WTC11 (cell line): ENCODE data around the gene CAMTA1. TPM values are rescaled to one million over a fixed set of nuclear protein-coding genes. Genes with fewer than 3 reads are reported as not detected.

Source experiments
- ATAC-seq: fragments of 200-7000 bp; cut with Tn5 transposase; 2 replicates; pipeline ENCODE4 v1.10.0; 2021; ENCODE audit warnings: mild to moderate bottlenecking, moderate library complexity
- CTCF ChIA-PET: fragments of 300-600 bp; sonication (Branson Sonifier 250); formaldehyde crosslinking; loops from one replicate; lab custom pipeline; 2021; ENCODE audit warnings: antibody characterized with exemption; lab: Charles Lee
- POLR2A ChIA-PET: fragments of 350-600 bp; sonication (Branson Sonifier 250); formaldehyde crosslinking; loops from one replicate; lab custom pipeline; 2021; ENCODE audit warnings: antibody characterized with exemption; lab: Charles Lee
- DNase-seq: peaks from one replicate; pipeline ENCODE4 v3.0.0; 2021; ENCODE audit warnings: low spot score
- H3K27ac Mint-ChIP-seq: 2 replicates; pipeline ENCODE4 v1.8.0; 2021; ENCODE audit warnings: mixed read lengths
- H3K27me3 Mint-ChIP-seq: 2 replicates; pipeline ENCODE4 v1.8.0; 2021; ENCODE audit warnings: low read depth, mild to moderate bottlenecking, moderate library complexity, mixed read lengths
- H3K36me3 Mint-ChIP-seq: 2 replicates; pipeline ENCODE4 v1.8.0; 2021; ENCODE audit warnings: mixed read lengths
- H3K4me1 Mint-ChIP-seq: 2 replicates; pipeline ENCODE4 v1.8.0; 2022; ENCODE audit warnings: mixed read lengths
- H3K4me3 Mint-ChIP-seq: 2 replicates; pipeline ENCODE4 v1.8.0; 2021; ENCODE audit warnings: mild to moderate bottlenecking, moderate library complexity, mixed read lengths
- H3K9me3 Mint-ChIP-seq: 2 replicates; pipeline ENCODE4 v1.8.0; 2021; ENCODE audit warnings: mixed read lengths
- CBFB ChIP-seq: sonication (generic); formaldehyde crosslinking; IDR thresholded peaks from 2 replicates; pipeline ENCODE4 v1.8.1; 2022; ENCODE audit warnings: mild to moderate bottlenecking, low read depth, missing genetic modification reagents
- CDX4 ChIP-seq: fragments of 250-450 bp; sonication (Bioruptor Pico); IDR thresholded peaks from 2 replicates; pipeline ENCODE4 v1.9.0; 2021; ENCODE audit warnings: moderate library complexity, mild to moderate bottlenecking, inconsistent platforms, borderline replicate concordance
- CTCF ChIP-seq: fragments of 200-600 bp; IDR thresholded peaks from 2 replicates; pipeline ENCODE4 v1.8.0; 2022; ENCODE audit warnings: antibody characterized with exemption
- FOXJ3 ChIP-seq: sonication (generic); formaldehyde crosslinking; IDR thresholded peaks from 2 replicates; pipeline ENCODE4 v1.9.0; 2021; ENCODE audit warnings: missing genetic modification reagents, mild to moderate bottlenecking, borderline replicate concordance
- JAZF1 ChIP-seq: fragments of 250-450 bp; sonication (Bioruptor Pico); IDR thresholded peaks from 2 replicates; pipeline ENCODE4 v1.9.0; 2021; ENCODE audit warnings: moderate library complexity, mild to moderate bottlenecking, inconsistent platforms
- JUN ChIP-seq: sonication (generic); formaldehyde crosslinking; IDR thresholded peaks from 2 replicates; pipeline ENCODE4 v1.8.0; 2023; ENCODE audit warnings: mild to moderate bottlenecking, missing genetic modification reagents
- MLX ChIP-seq: sonication (generic); formaldehyde crosslinking; IDR thresholded peaks from 2 replicates; pipeline ENCODE4 v1.8.1; 2023; ENCODE audit warnings: mild to moderate bottlenecking, missing genetic modification reagents, moderate library complexity
- NFYB ChIP-seq: sonication (generic); formaldehyde crosslinking; conservative IDR thresholded peaks from 2 replicates; pipeline ENCODE4 v1.8.0; 2022; ENCODE audit warnings: low read depth, missing genetic modification reagents
- OVOL2 ChIP-seq: fragments of 250-450 bp; sonication (Bioruptor Pico); IDR thresholded peaks from 2 replicates; pipeline ENCODE4 v1.9.0; 2021; ENCODE audit warnings: mild to moderate bottlenecking, borderline replicate concordance
- RORB ChIP-seq: fragments of 250-450 bp; sonication (Bioruptor Pico); IDR thresholded peaks from 2 replicates; pipeline ENCODE4 v1.9.0; 2021; ENCODE audit warnings: mild to moderate bottlenecking
- SMAD3 ChIP-seq: sonication (generic); formaldehyde crosslinking; IDR thresholded peaks from 2 replicates; pipeline ENCODE4 v1.8.0; 2022; ENCODE audit warnings: missing genetic modification reagents, mild to moderate bottlenecking, borderline replicate concordance
- ZNF232 ChIP-seq: sonication (generic); formaldehyde crosslinking; IDR thresholded peaks from 2 replicates; pipeline ENCODE4 v1.8.0; 2022; ENCODE audit warnings: mild to moderate bottlenecking, missing genetic modification reagents
- ZNF281 ChIP-seq: sonication (generic); formaldehyde crosslinking; IDR thresholded peaks from 2 replicates; pipeline ENCODE4 v1.8.0; 2023; ENCODE audit warnings: mild to moderate bottlenecking, missing genetic modification reagents
- ZNF317 ChIP-seq: sonication (generic); formaldehyde crosslinking; IDR thresholded peaks from 2 replicates; pipeline ENCODE4 v1.8.1; 2023; ENCODE audit warnings: low read depth, mild to moderate bottlenecking, moderate library complexity, missing genetic modification reagents, borderline replicate concordance
- ZNF532 ChIP-seq: fragments of 250-450 bp; sonication (Bioruptor Pico); IDR thresholded peaks from 2 replicates; pipeline ENCODE4 v1.9.0; 2021; ENCODE audit warnings: mild to moderate bottlenecking, borderline replicate concordance
- ZNF671 ChIP-seq: fragments of 250-450 bp; sonication (Bioruptor Pico); IDR thresholded peaks from 2 replicates; pipeline ENCODE4 v1.8.0; 2021; ENCODE audit warnings: mild to moderate bottlenecking
- total RNA-seq: library from RNA; stranded (reverse); gene quantifications from 3 replicates; pipeline ENCODE4 v1.2.3, GENCODE V29; 2021

CAMTA1 gene
- total RNA-seq, 1 experiment from 2014 or later = 86.4 TPM

GRCh38 chr1:7185721-7186120 lies 400.5 kb downstream of the CAMTA1 start (continued):
- no peak for TF ChIP-seq MLX (CRISPR knock-in tag)
- TF ChIP-seq CDX4 (CRISPR knock-in tag) = no peak
- TF ChIP-seq ZNF232 (CRISPR knock-in tag) = no peak
- no peak for TF ChIP-seq SMAD3 (CRISPR knock-in tag)
- TF ChIP-seq, all 79 proteins: peak for 0

- no peak for TF ChIP-seq ZNF317
- peak; percentile 19; the same call in 1 of the 2 replicates for TF ChIP-seq CTCF
- Mint-ChIP-seq H3K4me3 (no peak overlapping the region), H3K9me3 (no peaks in the 10 kb centered on the region), H3K27me3 (no peaks in the 10 kb centered on the region), H3K36me3 (no peaks in the 10 kb centered on the region), H3K27ac (no peak overlapping the region), H3K4me1 (no peaks in the 10 kb centered on the region; the same call in 1 of the 2 replicates)
- DNase-seq (peak; percentile 23), ATAC-seq (peak; percentile 36; the same call in 1 of the 2 replicates)
- POLR2A ChIA-PET = no interaction called here
- CTCF ChIA-PET = no interaction called here
These were observed 401.3 kb downstream of the CAMTA1 start for GRCh38 chr1:7186382-7187111.

- H3K27ac Mint-ChIP-seq = no peak overlapping the region
- ChIA-PET POLR2A (no interaction called here), CTCF (no interaction called here)
- DNase-seq (no peak), ATAC-seq (no peak; the same call in 1 of the 2 replicates)
- no peaks in the 10 kb centered on the region for H3K9me3 Mint-ChIP-seq
- H3K36me3 Mint-ChIP-seq = no peaks in the 10 kb centered on the region
- no peak overlapping the region for H3K4me3 Mint-ChIP-seq
- H3K27me3 Mint-ChIP-seq = no peaks in the 10 kb centered on the region
- no peaks in the 10 kb centered on the region; the same call in 1 of the 2 replicates for H3K4me1 Mint-ChIP-seq
- TF ChIP-seq ZNF671 (CRISPR knock-in tag) = no peak
- TF ChIP-seq CTCF = 0 out of 2 replicates have a peak, but pooled peaks have one; percentile 4
- no peak for TF ChIP-seq CBFB (CRISPR knock-in tag)
These were observed 401.8 kb downstream of the CAMTA1 start for GRCh38 chr1:7187112-7187493.

- Mint-ChIP-seq H3K36me3 (no peaks in the 10 kb centered on the region), H3K27me3 (no peaks in the 10 kb centered on the region), H3K4me3 (no peak overlapping the region), H3K27ac (no peak overlapping the region), H3K4me1 (no peaks in the 10 kb centered on the region; the same call in 1 of the 2 replicates), H3K9me3 (no peaks in the 10 kb centered on the region)
- DNase-seq = no peak
- ChIA-PET CTCF (interaction anchor here (1.3 to 1.8 kb wide), 2 partner anchors 17 to 18 kb away, joined by 3 to 7 read pairs; no protein-coding TSS in a partner anchor), POLR2A (no interaction called here)
- ATAC-seq = no peak
- TF ChIP-seq ZNF317 (no peak), FOXJ3 (CRISPR knock-in tag) (no peak), JAZF1 (CRISPR knock-in tag) (no peak), ZNF532 (CRISPR knock-in tag) (no peak), JUN (CRISPR knock-in tag) (no peak), OVOL2 (no peak), NFYB (no peak), RORB (no peak), ZNF281 (CRISPR knock-in tag) (no peak)
These were observed 405.0 kb downstream of the CAMTA1 start for GRCh38 chr1:7190261-7190660.
